SK-N-SH (cell line): ENCODE data around the gene TMEM259. TPM values are rescaled to one million over a fixed set of nuclear protein-coding genes. Genes with fewer than 3 reads are reported as not detected.

Experiments
- CTCF ChIA-PET: fragments of 300-600, 350-600 bp; formaldehyde crosslinking; extraction: SDS; loops from one replicate; lab custom pipeline; 2021; lab: Yijun Ruan, JAX
- POLR2A ChIA-PET: fragments of 350-600 bp; sonication (Branson Sonifier 250); formaldehyde crosslinking; extraction: SDS; loops from one replicate; lab custom pipeline; 2020; ENCODE audit warnings: antibody characterized with exemption, inconsistent platforms; lab: Yijun Ruan, JAX
- DNase-seq: peaks from one replicate; pipeline ENCODE4 v3.0.0; 2012
- H2AFZ ChIP-seq: fragments of 200-600 bp; sonication (generic); 2 replicates; pipeline ENCODE4 v1.8.1; 2016; ENCODE audit warnings: antibody characterized with exemption, mild to moderate bottlenecking, low read depth
- H3F3A ChIP-seq: fragments of 200-600 bp; sonication (generic); replicated peaks from 2 replicates; pipeline ENCODE3; 2016; ENCODE audit warnings: antibody characterized with exemption, mild to moderate bottlenecking; ENCODE audit not compliant: insufficient read depth
- H3K27ac ChIP-seq, 2 experiments: fragments of 200-500 bp in 1 of 2; fragments of 200-600 bp in 1 of 2; sonication (Bioruptor generic) in 1 of 2; sonication (generic), shearing (Covaris generic) in 1 of 2; 2 replicates each; pipeline versions ENCODE4 v1.5.1 to v1.6.1; 2014 to 2016; ENCODE audit warnings: low read depth in 2 of 2, inconsistent platforms in 1 of 2, low read length in 1 of 2, mild to moderate bottlenecking in 1 of 2, mixed read lengths in 1 of 2
- H3K27me3 ChIP-seq: fragments of 200-600 bp; sonication (generic), shearing (Covaris generic); 2 replicates; pipeline ENCODE4 v1.6.1; 2016; ENCODE audit warnings: mixed run types; ENCODE audit not compliant: insufficient read depth
- H3K36me3 ChIP-seq, 2 experiments: fragments of 200-500 bp in 1 of 2; fragments of 200-600 bp in 1 of 2; sonication (Bioruptor generic) in 1 of 2; sonication (generic) in 1 of 2; replicated peaks in 1 of 2; 2 replicates each; pipeline versions ENCODE3 to v1.5.1; 2014 to 2016; ENCODE audit warnings: low read length in 1 of 2, mild to moderate bottlenecking in 1 of 2; ENCODE audit not compliant: insufficient read depth in 2 of 2, control insufficient read depth in 1 of 2
- H3K4me1 ChIP-seq, 2 experiments: fragments of 200-500 bp in 1 of 2; fragments of 200-600 bp in 1 of 2; sonication (Bioruptor generic) in 1 of 2; sonication (generic), shearing (Covaris generic) in 1 of 2; 2 replicates each; pipeline versions ENCODE4 v1.5.1 to v1.6.1; 2014 to 2016; ENCODE audit warnings: low read depth in 1 of 2, low read length in 1 of 2, mixed run types in 1 of 2; ENCODE audit not compliant: insufficient read depth in 2 of 2, control insufficient read depth in 1 of 2
- H3K4me2 ChIP-seq: fragments of 200-600 bp; sonication (generic), shearing (Covaris generic); 2 replicates; pipeline ENCODE4 v1.6.1; 2017; ENCODE audit warnings: mixed run types
- H3K4me3 ChIP-seq, 2 experiments: fragments of 200-500 bp in 1 of 2; fragments of 200-600 bp in 1 of 2; sonication (Bioruptor generic) in 1 of 2; sonication (generic), shearing (Covaris generic) in 1 of 2; 2 replicates each; pipeline versions ENCODE4 v1.5.1 to v1.8.1; 2014 to 2016; ENCODE audit warnings: low read depth in 2 of 2, inconsistent platforms in 1 of 2, low read length in 1 of 2, mild to moderate bottlenecking in 1 of 2, mixed read lengths in 1 of 2, moderate library complexity in 1 of 2
- H3K79me2 ChIP-seq: fragments of 200-600 bp; sonication (generic); 2 replicates; pipeline ENCODE4 v1.8.1; 2017; ENCODE audit warnings: mild to moderate bottlenecking; ENCODE audit not compliant: insufficient read depth
- H3K9ac ChIP-seq: fragments of 200-600 bp; sonication (generic); 2 replicates; pipeline ENCODE4 v1.6.1; 2017; ENCODE audit warnings: mixed run types
- H3K9me2 ChIP-seq: fragments of 200-600 bp; sonication (generic); 2 replicates; pipeline ENCODE4 v1.6.1; 2017; ENCODE audit warnings: mixed run types
- H3K9me3 ChIP-seq: fragments of 200-600 bp; sonication (generic); 2 replicates; pipeline ENCODE4 v1.6.1; 2017; ENCODE audit warnings: mixed run types, mild to moderate bottlenecking, moderate library complexity
- H4K20me1 ChIP-seq: fragments of 200-600 bp; sonication (generic); 2 replicates; pipeline ENCODE4 v1.6.1; 2017; ENCODE audit warnings: mild to moderate bottlenecking, mixed run types; ENCODE audit not compliant: insufficient read depth
- EP300 ChIP-seq, 2 experiments: IDR thresholded peaks; 2 replicates each; pipeline versions ENCODE4 v1.4.0 to v1.6.1; 2012; ENCODE audit warnings: borderline replicate concordance in 1 of 2, low read depth in 1 of 2, low read length in 1 of 2
- EZH2phosphoT487 ChIP-seq: fragments of 200-600 bp; sonication (generic); IDR thresholded peaks from 2 replicates; pipeline ENCODE4 v1.6.1; 2017; ENCODE audit warnings: low read depth, mixed run types, mild to moderate bottlenecking, antibody characterized with exemption, moderate library complexity, borderline replicate concordance
- NRF1 ChIP-seq: IDR thresholded peaks from 2 replicates; pipeline ENCODE4 v1.6.1; 2012; ENCODE audit warnings: low read depth, mild to moderate bottlenecking, low read length
- RAD21 ChIP-seq: IDR thresholded peaks from 2 replicates; pipeline ENCODE4 v1.6.1; 2012; ENCODE audit warnings: mild to moderate bottlenecking, low read length
- RXRA ChIP-seq: IDR thresholded peaks from 2 replicates; pipeline ENCODE4 v1.4.0; 2012; ENCODE audit warnings: low read depth, mild to moderate bottlenecking, borderline replicate concordance
- SIN3A ChIP-seq: IDR thresholded peaks from 2 replicates; pipeline ENCODE4 v1.6.1; 2012; ENCODE audit warnings: low read depth, mild to moderate bottlenecking, low read length, moderate library complexity, borderline replicate concordance
- SMC3 ChIP-seq: IDR thresholded peaks from 2 replicates; pipeline ENCODE4 v1.6.1; 2012; ENCODE audit warnings: low read depth, low read length, improper control_type of control experiment
- TAF1 ChIP-seq: IDR thresholded peaks from 2 replicates; pipeline ENCODE4 v1.6.1; 2012; ENCODE audit warnings: low read depth, mild to moderate bottlenecking, low read length, moderate library complexity, borderline replicate concordance
- TCF12 ChIP-seq: IDR thresholded peaks from 2 replicates; pipeline ENCODE4 v1.4.0; 2012
- TEAD4 ChIP-seq: IDR thresholded peaks from 2 replicates; pipeline ENCODE4 v1.4.0; 2012; ENCODE audit warnings: mild to moderate bottlenecking, borderline replicate concordance; ENCODE audit not compliant: insufficient read depth
- ZBTB33 ChIP-seq: IDR thresholded peaks from 2 replicates; pipeline ENCODE4 v1.4.0; 2012; ENCODE audit warnings: low read depth, borderline replicate concordance
- WGBS: methylation state at CpG from one replicate; pipeline ENCODE4 v1.1.6; 2017; ENCODE audit warnings: low lambda C conversion rate; 5-methylcytosine and 5-hydroxymethylcytosine counted together
- polyA plus RNA-seq, 3 experiments: library from polyadenylated mRNA; depleted of rRNA; stranded (reverse); fragments of >200 nt; gene quantifications; 2 replicates each; pipeline ENCODE4 v1.2.3, GENCODE V29; 2012

TMEM259 gene
- polyA plus RNA-seq, 1 of the 3 experiments (the other 2 are of a cell fraction), result 138 TPM

GRCh38 chr19:1051791-1052190 is 30.9 kb upstream of the TMEM259 start:
- Histone ChIP-seq H3K9ac (no peak overlapping the region), H3K27me3 (no peaks in the 10 kb centered on the region), H3K36me3 (no peaks in the 10 kb centered on the region), H4K20me1 (no peaks in the 10 kb centered on the region)
- TF ChIP-seq SIN3A (no peak), SMC3 (no peak), EZH2phosphoT487 (no peak), EP300 (IDR thresholded peaks at IDR 0.05; ENCODE audit: borderline replicate concordance in 1 of 2, low read depth in 1 of 2, low read length in 1 of 2) (no peak), ZBTB33 (no peak)
- TF ChIP-seq, all 33 proteins: peak for 0
- WGBS, result 57% methylated on average over 14 of the region's 17 CpGs
- Histone ChIP-seq H3K4me2 (no peak overlapping the region), H2AFZ (no peak overlapping the region), H3K4me1 (no peaks in the 10 kb centered on the region), H3K27ac (no peak overlapping the region), H3K4me3 (no peak overlapping the region), H3K9me2 (no peaks in the 10 kb centered on the region), H3K9me3 (peaks cover under 1% of the 10 kb centered on the region; the same call in 1 of the 2 replicates), H3F3A (peaks cover 4% of the 10 kb centered on the region), H3K79me2 (no peaks in the 10 kb centered on the region)
- POLR2A ChIA-PET, result no interaction called here
- DNase-seq, result no peak
- CTCF ChIA-PET, result no interaction called here

GRCh38 chr19:1050989-1051788 is 30.3 kb upstream of the TMEM259 start:
- POLR2A ChIA-PET, result no interaction called here
- H3K4me1 ChIP-seq, result no peaks in the 10 kb centered on the region
- no peak for TF ChIP-seq SMC3
- no peak for TF ChIP-seq NRF1
- no peak for TF ChIP-seq TAF1
- no peak for TF ChIP-seq RAD21
- TF ChIP-seq TCF12, result no peak
- no peak for TF ChIP-seq RXRA
- no peak for TF ChIP-seq ZBTB33
- TF ChIP-seq SIN3A, result no peak
- TF ChIP-seq TEAD4, result no peak
- H3K9me2 ChIP-seq, result no peaks in the 10 kb centered on the region
- H3K9me3 ChIP-seq, result no peaks in the 10 kb centered on the region
- no peak for DNase-seq
- H3K27ac ChIP-seq, result no peak overlapping the region
- no peaks in the 10 kb centered on the region for H3K27me3 ChIP-seq
- no peak overlapping the region for H3K4me3 ChIP-seq
- H3K4me2 ChIP-seq, result no peak overlapping the region
- no peaks in the 10 kb centered on the region for H3K36me3 ChIP-seq
- no peaks in the 10 kb centered on the region for H4K20me1 ChIP-seq
- no peak overlapping the region for H2AFZ ChIP-seq
- H3K9ac ChIP-seq, result no peak overlapping the region
- H3F3A ChIP-seq, result peaks cover 4% of the 10 kb centered on the region
- WGBS, result 65% methylated on average over 15 of the region's 31 CpGs
- H3K79me2 ChIP-seq, result no peaks in the 10 kb centered on the region
- CTCF ChIA-PET, result no interaction called here
